Posterior cingulate gyrus (tissue), 11 donors: Measurements from ENCODE around the gene ZNF488.
A peak's percentile ranks its signal among the peaks of the same experiment; 100 is the strongest.

ENCODE experiments used
- DNase-seq, 10 donors: peaks; one replicate each; pipeline versions ENCODE4 v3.0.0 to v3.0.0-alpha.2; 2020 to 2021; ENCODE audit warnings: mixed read lengths in 3 of 10
- intact Hi-C: fragments of 100-400 bp; cut with DNase I; formaldehyde crosslinking; loops from one replicate; pipeline ENCODE4 v1.15.1; 2023

Gene ZNF488

GRCh38 chr10:47353351-47353750, 30.7 kb downstream of the ZNF488 start:
- DNase-seq: no peak
- intact Hi-C loops: no loop called here

GRCh38 chr10:47351899-47352815, 31.9 kb downstream of the ZNF488 start:
- DNase-seq: no peak
- intact Hi-C loops: no loop called here

- intact Hi-C loops: no loop called here
- DNase-seq: peak in 1 of 10 donors; percentile 55
Measured at GRCh38 chr10:47350671-47351640, 33.1 kb downstream of the ZNF488 start.

GRCh38 chr10:47349941-47350371, 34.1 kb downstream of the ZNF488 start:
- DNase-seq: peak in 2 of 10 donors; percentile 72 to 76
- intact Hi-C loops: no loop called here

GRCh38 chr10:47349516-47349915, 34.6 kb downstream of the ZNF488 start:
- intact Hi-C loops: no loop called here
- DNase-seq: peak in 1 of 10 donors; percentile 54

GRCh38 chr10:47348661-47349470, 35.2 kb downstream of the ZNF488 start:
- intact Hi-C loops: no loop called here

GRCh38 chr10:47348138-47348651, 35.9 kb downstream of the ZNF488 start, which contains the start of gene RBP3:
RBP3 (plus strand) TSS chr10:47348363; CDS start chr10:47348485, 122 bp downstream.
- intact Hi-C loops: no loop called here
- peak in 1 of 10 donors; percentile 60 for DNase-seq

More at GRCh38 chr10:47348661-47349470, 35.2 kb downstream of the ZNF488 start:
- peak in 2 of 10 donors; percentile 65 to 69 for DNase-seq

- intact Hi-C loops: no loop called here
- no peak for DNase-seq
Measured at GRCh38 chr10:47347303-47347675, 36.8 kb downstream of the ZNF488 start.

GRCh38 chr10:47346581-47347302, 37.4 kb downstream of the ZNF488 start:
- peak in 2 of 10 donors; percentile 59 to 65 for DNase-seq
- intact Hi-C loops: no loop called here

- peak in 1 of 10 donors; percentile 63 for DNase-seq
- intact Hi-C loops: no loop called here
Measured at GRCh38 chr10:47344996-47345870, 38.9 kb downstream of the ZNF488 start.

- peak in 8 of 10 donors; percentile 53 to 93 (median 69) for DNase-seq
Measured at GRCh38 chr10:47340608-47341170, 43.4 kb downstream of the ZNF488 start.

GRCh38 chr10:47339759-47340607, 44.1 kb downstream of the ZNF488 start:
- intact Hi-C loops: no loop called here
- peak in 1 of 10 donors; percentile 80 for DNase-seq

More at GRCh38 chr10:47340608-47341170, 43.4 kb downstream of the ZNF488 start:
- intact Hi-C loops: no loop called here

- DNase-seq: peak in 1 of 10 donors; percentile 52
- intact Hi-C loops: no loop called here
Measured at GRCh38 chr10:47339186-47339735, 44.8 kb downstream of the ZNF488 start.

- intact Hi-C loops: no loop called here
- DNase-seq: peak in 2 of 10 donors; percentile 41 to 50
Measured at GRCh38 chr10:47337310-47337709, 46.8 kb downstream of the ZNF488 start.

- peak in 1 of 10 donors; percentile 79 for DNase-seq
- intact Hi-C loops: no loop called here
Measured at GRCh38 chr10:47336387-47337134, 47.5 kb downstream of the ZNF488 start.

GRCh38 chr10:47335906-47336305, 48.2 kb downstream of the ZNF488 start:
- intact Hi-C loops: no loop called here
- DNase-seq: peak in 1 of 10 donors; percentile 41
